SK-N-SH (cell line): ENCODE measurements around the gene DNAJB8. TPM values are rescaled to one million over a fixed set of nuclear protein-coding genes. Genes with fewer than 3 reads are reported as not detected.

Experiments
- CTCF ChIA-PET: fragments of 300-600, 350-600 bp; formaldehyde crosslinking; extraction: SDS; loops from one replicate; lab custom pipeline; 2021; lab: Yijun Ruan, JAX
- POLR2A ChIA-PET: fragments of 350-600 bp; sonication (Branson Sonifier 250); formaldehyde crosslinking; extraction: SDS; loops from one replicate; lab custom pipeline; 2020; ENCODE audit warnings: antibody characterized with exemption, inconsistent platforms; lab: Yijun Ruan, JAX
- DNase-seq: peaks from one replicate; pipeline ENCODE4 v3.0.0; 2012
- H2AFZ ChIP-seq: fragments of 200-600 bp; sonication (generic); 2 replicates; pipeline ENCODE4 v1.8.1; 2016; ENCODE audit warnings: antibody characterized with exemption, mild to moderate bottlenecking, low read depth
- H3F3A ChIP-seq: fragments of 200-600 bp; sonication (generic); replicated peaks from 2 replicates; pipeline ENCODE3; 2016; ENCODE audit warnings: antibody characterized with exemption, mild to moderate bottlenecking; ENCODE audit not compliant: insufficient read depth
- H3K27ac ChIP-seq, 2 experiments: fragments of 200-500 bp in 1 of 2; fragments of 200-600 bp in 1 of 2; sonication (Bioruptor generic) in 1 of 2; sonication (generic), shearing (Covaris generic) in 1 of 2; 2 replicates each; pipeline versions ENCODE4 v1.5.1 to v1.6.1; 2014 to 2016; ENCODE audit warnings: low read depth in 2 of 2, inconsistent platforms in 1 of 2, low read length in 1 of 2, mild to moderate bottlenecking in 1 of 2, mixed read lengths in 1 of 2
- H3K27me3 ChIP-seq: fragments of 200-600 bp; sonication (generic), shearing (Covaris generic); 2 replicates; pipeline ENCODE4 v1.6.1; 2016; ENCODE audit warnings: mixed run types; ENCODE audit not compliant: insufficient read depth
- H3K36me3 ChIP-seq, 2 experiments: fragments of 200-500 bp in 1 of 2; fragments of 200-600 bp in 1 of 2; sonication (Bioruptor generic) in 1 of 2; sonication (generic) in 1 of 2; replicated peaks in 1 of 2; 2 replicates each; pipeline versions ENCODE3 to v1.5.1; 2014 to 2016; ENCODE audit warnings: low read length in 1 of 2, mild to moderate bottlenecking in 1 of 2; ENCODE audit not compliant: insufficient read depth in 2 of 2, control insufficient read depth in 1 of 2
- H3K4me1 ChIP-seq, 2 experiments: fragments of 200-500 bp in 1 of 2; fragments of 200-600 bp in 1 of 2; sonication (Bioruptor generic) in 1 of 2; sonication (generic), shearing (Covaris generic) in 1 of 2; 2 replicates each; pipeline versions ENCODE4 v1.5.1 to v1.6.1; 2014 to 2016; ENCODE audit warnings: low read depth in 1 of 2, low read length in 1 of 2, mixed run types in 1 of 2; ENCODE audit not compliant: insufficient read depth in 2 of 2, control insufficient read depth in 1 of 2
- H3K4me2 ChIP-seq: fragments of 200-600 bp; sonication (generic), shearing (Covaris generic); 2 replicates; pipeline ENCODE4 v1.6.1; 2017; ENCODE audit warnings: mixed run types
- H3K4me3 ChIP-seq, 2 experiments: fragments of 200-500 bp in 1 of 2; fragments of 200-600 bp in 1 of 2; sonication (Bioruptor generic) in 1 of 2; sonication (generic), shearing (Covaris generic) in 1 of 2; 2 replicates each; pipeline versions ENCODE4 v1.5.1 to v1.8.1; 2014 to 2016; ENCODE audit warnings: low read depth in 2 of 2, inconsistent platforms in 1 of 2, low read length in 1 of 2, mild to moderate bottlenecking in 1 of 2, mixed read lengths in 1 of 2, moderate library complexity in 1 of 2
- H3K79me2 ChIP-seq: fragments of 200-600 bp; sonication (generic); 2 replicates; pipeline ENCODE4 v1.8.1; 2017; ENCODE audit warnings: mild to moderate bottlenecking; ENCODE audit not compliant: insufficient read depth
- H3K9ac ChIP-seq: fragments of 200-600 bp; sonication (generic); 2 replicates; pipeline ENCODE4 v1.6.1; 2017; ENCODE audit warnings: mixed run types
- H3K9me2 ChIP-seq: fragments of 200-600 bp; sonication (generic); 2 replicates; pipeline ENCODE4 v1.6.1; 2017; ENCODE audit warnings: mixed run types
- H3K9me3 ChIP-seq: fragments of 200-600 bp; sonication (generic); 2 replicates; pipeline ENCODE4 v1.6.1; 2017; ENCODE audit warnings: mixed run types, mild to moderate bottlenecking, moderate library complexity
- H4K20me1 ChIP-seq: fragments of 200-600 bp; sonication (generic); 2 replicates; pipeline ENCODE4 v1.6.1; 2017; ENCODE audit warnings: mild to moderate bottlenecking, mixed run types; ENCODE audit not compliant: insufficient read depth
- CHD2 ChIP-seq: fragments of 150-350 bp; IDR thresholded peaks from 2 replicates; pipeline ENCODE4 v1.6.1; 2018; ENCODE audit warnings: low read length; ENCODE audit not compliant: partially characterized antibody
- EP300 ChIP-seq, 2 experiments: IDR thresholded peaks; 2 replicates each; pipeline versions ENCODE4 v1.4.0 to v1.6.1; 2012; ENCODE audit warnings: borderline replicate concordance in 1 of 2, low read depth in 1 of 2, low read length in 1 of 2
- EZH2phosphoT487 ChIP-seq: fragments of 200-600 bp; sonication (generic); IDR thresholded peaks from 2 replicates; pipeline ENCODE4 v1.6.1; 2017; ENCODE audit warnings: low read depth, mixed run types, mild to moderate bottlenecking, antibody characterized with exemption, moderate library complexity, borderline replicate concordance
- FOSL2 ChIP-seq: IDR thresholded peaks from 2 replicates; pipeline ENCODE4 v1.4.0; 2012; ENCODE audit warnings: low read depth, mild to moderate bottlenecking, moderate library complexity, borderline replicate concordance
- GABPA ChIP-seq: IDR thresholded peaks from 2 replicates; pipeline ENCODE4 v1.4.0; 2012; ENCODE audit warnings: low read depth, mild to moderate bottlenecking
- GATA2 ChIP-seq: sonication (generic); formaldehyde crosslinking; IDR thresholded peaks from 2 replicates; pipeline ENCODE4 v1.5.0; 2020; ENCODE audit warnings: mild to moderate bottlenecking, missing genetic modification reagents
- IRF3 ChIP-seq: fragments of 150-350 bp; IDR thresholded peaks from 2 replicates; pipeline ENCODE4 v1.6.1; 2016; ENCODE audit warnings: mild to moderate bottlenecking, low read depth, low read length
- MEF2A ChIP-seq: IDR thresholded peaks from 2 replicates; pipeline ENCODE4 v1.4.0; 2012; ENCODE audit warnings: low read depth, borderline replicate concordance
- MXI1 ChIP-seq: IDR thresholded peaks from 2 replicates; pipeline ENCODE4 v1.6.1; 2012; ENCODE audit warnings: mild to moderate bottlenecking, low read depth, low read length, improper control_type of control experiment
- NFIC ChIP-seq: IDR thresholded peaks from 2 replicates; pipeline ENCODE4 v1.4.0; 2012; ENCODE audit warnings: borderline replicate concordance
- NRF1 ChIP-seq: IDR thresholded peaks from 2 replicates; pipeline ENCODE4 v1.6.1; 2012; ENCODE audit warnings: low read depth, mild to moderate bottlenecking, low read length
- RCOR1 ChIP-seq: fragments of 150-350 bp; IDR thresholded peaks from 2 replicates; pipeline ENCODE4 v1.6.1; 2017; ENCODE audit warnings: antibody characterized with exemption, low read length
- RFX5 ChIP-seq: IDR thresholded peaks from 2 replicates; pipeline ENCODE4 v1.6.1; 2012; ENCODE audit warnings: mild to moderate bottlenecking, improper control_type of control experiment, low read length
- RXRA ChIP-seq: IDR thresholded peaks from 2 replicates; pipeline ENCODE4 v1.4.0; 2012; ENCODE audit warnings: low read depth, mild to moderate bottlenecking, borderline replicate concordance
- SIN3A ChIP-seq: IDR thresholded peaks from 2 replicates; pipeline ENCODE4 v1.6.1; 2012; ENCODE audit warnings: low read depth, mild to moderate bottlenecking, low read length, moderate library complexity, borderline replicate concordance
- SMC3 ChIP-seq: IDR thresholded peaks from 2 replicates; pipeline ENCODE4 v1.6.1; 2012; ENCODE audit warnings: low read depth, low read length, improper control_type of control experiment
- WGBS: methylation state at CpG from one replicate; pipeline ENCODE4 v1.1.6; 2017; ENCODE audit warnings: low lambda C conversion rate; 5-methylcytosine and 5-hydroxymethylcytosine counted together
- polyA plus RNA-seq, 3 experiments: library from polyadenylated mRNA; depleted of rRNA; stranded (reverse); fragments of >200 nt; gene quantifications; 2 replicates each; pipeline ENCODE4 v1.2.3, GENCODE V29; 2012
- TF ChIP-seq, protein P1 (sequence below): fragments of 200-600 bp; sonication (generic); IDR thresholded peaks from 2 replicates; pipeline ENCODE4 v1.6.1; 2017; ENCODE audit warnings: antibody characterized with exemption, mild to moderate bottlenecking, moderate library complexity
- TF ChIP-seq, protein P2 (sequence below): IDR thresholded peaks from 2 replicates; pipeline ENCODE4; 2012
- TF ChIP-seq, protein P3 (sequence below): IDR thresholded peaks from 2 replicates; pipeline ENCODE4 v1.4.0; 2012; ENCODE audit warnings: low read depth, borderline replicate concordance

The DNAJB8 gene
- polyA plus RNA-seq, 1 of the 3 experiments (the other 2 are of a cell fraction): not detected

DNA sequence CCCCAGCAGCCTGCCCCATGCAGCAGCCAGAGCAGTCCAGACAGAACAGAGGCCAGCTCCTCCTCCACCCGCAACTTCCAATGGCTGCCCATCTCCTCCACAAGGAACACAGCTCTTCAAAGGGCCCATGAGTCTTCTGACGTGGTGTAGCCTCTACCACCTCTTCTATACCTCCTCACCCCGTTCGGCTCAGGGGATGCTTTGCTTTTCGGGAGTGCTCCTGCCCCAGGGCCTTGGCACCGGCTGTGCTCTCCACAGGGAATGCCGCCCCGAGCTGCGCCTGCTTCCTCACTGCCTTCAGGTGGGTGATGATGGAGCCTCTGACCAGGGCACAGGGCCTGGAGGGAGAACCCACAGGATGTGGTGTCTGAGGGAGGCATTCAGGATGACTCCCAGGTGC is 14.6 kb downstream of the DNAJB8 start:
- 80% methylated on average over 8 of the region's 9 CpGs for WGBS
- H3K79me2 ChIP-seq: no peaks in the 10 kb centered on the region
- CTCF ChIA-PET: interaction anchor here (1.1 to 2.5 kb wide), 3 partner anchors 11 to 26 kb away, joined by 3 to 17 read pairs (median 13); no protein-coding TSS in a partner anchor

GRCh38 chr3:128449111-128449638 is 17.5 kb downstream of the DNAJB8 start:
- ChIA-PET POLR2A (no interaction called here), CTCF (interaction anchor here (1.0 to 1.6 kb wide), 3 partner anchors 11 to 34 kb away, joined by 3 to 6 read pairs (median 3); no protein-coding TSS in a partner anchor)
- TF ChIP-seq, protein P1, sequence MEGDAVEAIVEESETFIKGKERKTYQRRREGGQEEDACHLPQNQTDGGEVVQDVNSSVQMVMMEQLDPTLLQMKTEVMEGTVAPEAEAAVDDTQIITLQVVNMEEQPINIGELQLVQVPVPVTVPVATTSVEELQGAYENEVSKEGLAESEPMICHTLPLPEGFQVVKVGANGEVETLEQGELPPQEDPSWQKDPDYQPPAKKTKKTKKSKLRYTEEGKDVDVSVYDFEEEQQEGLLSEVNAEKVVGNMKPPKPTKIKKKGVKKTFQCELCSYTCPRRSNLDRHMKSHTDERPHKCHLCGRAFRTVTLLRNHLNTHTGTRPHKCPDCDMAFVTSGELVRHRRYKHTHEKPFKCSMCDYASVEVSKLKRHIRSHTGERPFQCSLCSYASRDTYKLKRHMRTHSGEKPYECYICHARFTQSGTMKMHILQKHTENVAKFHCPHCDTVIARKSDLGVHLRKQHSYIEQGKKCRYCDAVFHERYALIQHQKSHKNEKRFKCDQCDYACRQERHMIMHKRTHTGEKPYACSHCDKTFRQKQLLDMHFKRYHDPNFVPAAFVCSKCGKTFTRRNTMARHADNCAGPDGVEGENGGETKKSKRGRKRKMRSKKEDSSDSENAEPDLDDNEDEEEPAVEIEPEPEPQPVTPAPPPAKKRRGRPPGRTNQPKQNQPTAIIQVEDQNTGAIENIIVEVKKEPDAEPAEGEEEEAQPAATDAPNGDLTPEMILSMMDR: no peak
- TF ChIP-seq EP300 (IDR thresholded peaks at IDR 0.05; ENCODE audit: borderline replicate concordance in 1 of 2, low read depth in 1 of 2, low read length in 1 of 2) (no peak), MXI1 (no peak), RXRA (no peak), RFX5 (no peak), FOSL2 (no peak), NFIC (no peak), SIN3A (no peak), GATA2 (CRISPR knock-in tag) (no peak), SMC3 (no peak), CHD2 (no peak), IRF3 (no peak), EZH2phosphoT487 (no peak), GABPA (no peak), NRF1 (no peak), MEF2A (no peak), RCOR1 (no peak)
- TF ChIP-seq, protein P2, sequence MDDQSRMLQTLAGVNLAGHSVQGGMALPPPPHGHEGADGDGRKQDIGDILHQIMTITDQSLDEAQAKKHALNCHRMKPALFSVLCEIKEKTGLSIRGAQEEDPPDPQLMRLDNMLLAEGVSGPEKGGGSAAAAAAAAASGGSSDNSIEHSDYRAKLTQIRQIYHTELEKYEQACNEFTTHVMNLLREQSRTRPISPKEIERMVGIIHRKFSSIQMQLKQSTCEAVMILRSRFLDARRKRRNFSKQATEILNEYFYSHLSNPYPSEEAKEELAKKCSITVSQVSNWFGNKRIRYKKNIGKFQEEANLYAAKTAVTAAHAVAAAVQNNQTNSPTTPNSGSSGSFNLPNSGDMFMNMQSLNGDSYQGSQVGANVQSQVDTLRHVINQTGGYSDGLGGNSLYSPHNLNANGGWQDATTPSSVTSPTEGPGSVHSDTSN: no peak
- TF ChIP-seq, protein P3, sequence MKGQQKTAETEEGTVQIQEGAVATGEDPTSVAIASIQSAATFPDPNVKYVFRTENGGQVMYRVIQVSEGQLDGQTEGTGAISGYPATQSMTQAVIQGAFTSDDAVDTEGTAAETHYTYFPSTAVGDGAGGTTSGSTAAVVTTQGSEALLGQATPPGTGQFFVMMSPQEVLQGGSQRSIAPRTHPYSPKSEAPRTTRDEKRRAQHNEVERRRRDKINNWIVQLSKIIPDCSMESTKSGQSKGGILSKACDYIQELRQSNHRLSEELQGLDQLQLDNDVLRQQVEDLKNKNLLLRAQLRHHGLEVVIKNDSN: no peak
- DNase-seq: no peak
- Histone ChIP-seq H4K20me1 (no peaks in the 10 kb centered on the region), H3K9me3 (no peaks in the 10 kb centered on the region), H3K9me2 (no peaks in the 10 kb centered on the region), H3K36me3 (no peaks in the 10 kb centered on the region), H3K27ac (no peak overlapping the region), H3K4me2 (no peak overlapping the region), H3K27me3 (no peaks in the 10 kb centered on the region), H3K79me2 (no peaks in the 10 kb centered on the region), H3F3A (no peaks in the 10 kb centered on the region), H3K4me1 (peaks cover 0 to 14% of the 10 kb centered on the region in 2 experiments; a peak in 1 of 4 replicates), H3K4me3 (no peak overlapping the region), H3K9ac (no peak overlapping the region), H2AFZ (no peak overlapping the region)
- 52% methylated on average over 3 of the region's 6 CpGs for WGBS

More for the DNA sequence above, 14.6 kb downstream of the DNAJB8 start:
- H3K9ac ChIP-seq: no peak overlapping the region
- no peak overlapping the region for H3K4me3 ChIP-seq
- POLR2A ChIA-PET: interaction anchor here (1.0 to 1.9 kb wide), 3 partner anchors 10 to 42 kb away, joined by 3 to 8 read pairs (median 4); no protein-coding TSS in a partner anchor
- peaks cover 0 to 41% of the 10 kb centered on the region in 2 experiments; a peak in 1 of 4 replicates for H3K4me1 ChIP-seq
- 0 out of 2 replicates have a peak, but pooled peaks cover 5% of the 10 kb centered on the region for H3K27me3 ChIP-seq
- no peak for TF ChIP-seq GATA2 (CRISPR knock-in tag)
- H2AFZ ChIP-seq: no peak overlapping the region
- no peak overlapping the region; a peak in 1 of 4 replicates for H3K27ac ChIP-seq
- H3K36me3 ChIP-seq: no peaks in the 10 kb centered on the region
- H3K4me2 ChIP-seq: no peak overlapping the region
- no peaks in the 10 kb centered on the region for H3K9me2 ChIP-seq
- no peak for DNase-seq
- no peaks in the 10 kb centered on the region for H3K9me3 ChIP-seq
- no peaks in the 10 kb centered on the region for H3F3A ChIP-seq
- H4K20me1 ChIP-seq: no peaks in the 10 kb centered on the region
